WTC11 (cell line): ENCODE measurements around the gene ZNF491. TPM values are rescaled to one million over a fixed set of nuclear protein-coding genes. Genes with fewer than 3 reads are reported as not detected.

Source experiments
- ATAC-seq: fragments of 200-7000 bp; cut with Tn5 transposase; 2 replicates; pipeline ENCODE4 v1.10.0; 2021; ENCODE audit warnings: mild to moderate bottlenecking, moderate library complexity
- CTCF ChIA-PET: fragments of 300-600 bp; sonication (Branson Sonifier 250); formaldehyde crosslinking; loops from one replicate; lab custom pipeline; 2021; ENCODE audit warnings: antibody characterized with exemption; lab: Charles Lee
- POLR2A ChIA-PET: fragments of 350-600 bp; sonication (Branson Sonifier 250); formaldehyde crosslinking; loops from one replicate; lab custom pipeline; 2021; ENCODE audit warnings: antibody characterized with exemption; lab: Charles Lee
- DNase-seq: peaks from one replicate; pipeline ENCODE4 v3.0.0; 2021; ENCODE audit warnings: low spot score
- H3K27ac Mint-ChIP-seq: 2 replicates; pipeline ENCODE4 v1.8.0; 2021; ENCODE audit warnings: mixed read lengths
- H3K27me3 Mint-ChIP-seq: 2 replicates; pipeline ENCODE4 v1.8.0; 2021; ENCODE audit warnings: low read depth, mild to moderate bottlenecking, moderate library complexity, mixed read lengths
- H3K36me3 Mint-ChIP-seq: 2 replicates; pipeline ENCODE4 v1.8.0; 2021; ENCODE audit warnings: mixed read lengths
- H3K4me1 Mint-ChIP-seq: 2 replicates; pipeline ENCODE4 v1.8.0; 2022; ENCODE audit warnings: mixed read lengths
- H3K4me3 Mint-ChIP-seq: 2 replicates; pipeline ENCODE4 v1.8.0; 2021; ENCODE audit warnings: mild to moderate bottlenecking, moderate library complexity, mixed read lengths
- H3K9me3 Mint-ChIP-seq: 2 replicates; pipeline ENCODE4 v1.8.0; 2021; ENCODE audit warnings: mixed read lengths
- ATF1 ChIP-seq: sonication (generic); formaldehyde crosslinking; IDR thresholded peaks from 2 replicates; pipeline ENCODE4 v1.8.1; 2023; ENCODE audit warnings: mild to moderate bottlenecking, moderate library complexity, missing genetic modification reagents
- ATF2 ChIP-seq: sonication (generic); formaldehyde crosslinking; IDR thresholded peaks from 2 replicates; pipeline ENCODE4 v1.8.1; 2022; ENCODE audit warnings: low read depth, missing genetic modification reagents, borderline replicate concordance
- ESRRA ChIP-seq: sonication (generic); formaldehyde crosslinking; IDR thresholded peaks from 2 replicates; pipeline ENCODE4 v1.8.1; 2022; ENCODE audit warnings: mild to moderate bottlenecking, missing genetic modification reagents, borderline replicate concordance
- FOXP4 ChIP-seq: sonication (generic); formaldehyde crosslinking; IDR thresholded peaks from 2 replicates; pipeline ENCODE4 v1.8.0; 2022; ENCODE audit warnings: mild to moderate bottlenecking, missing genetic modification reagents
- JAZF1 ChIP-seq: fragments of 250-450 bp; sonication (Bioruptor Pico); IDR thresholded peaks from 2 replicates; pipeline ENCODE4 v1.9.0; 2021; ENCODE audit warnings: moderate library complexity, mild to moderate bottlenecking, inconsistent platforms
- JUN ChIP-seq: sonication (generic); formaldehyde crosslinking; IDR thresholded peaks from 2 replicates; pipeline ENCODE4 v1.8.0; 2023; ENCODE audit warnings: mild to moderate bottlenecking, missing genetic modification reagents
- MLX ChIP-seq: sonication (generic); formaldehyde crosslinking; IDR thresholded peaks from 2 replicates; pipeline ENCODE4 v1.8.1; 2023; ENCODE audit warnings: mild to moderate bottlenecking, missing genetic modification reagents, moderate library complexity
- NR1H2 ChIP-seq: sonication (generic); formaldehyde crosslinking; IDR thresholded peaks from 2 replicates; pipeline ENCODE4 v1.9.0; 2021; ENCODE audit warnings: mild to moderate bottlenecking, moderate library complexity, missing genetic modification reagents
- NR3C1 ChIP-seq: sonication (generic); formaldehyde crosslinking; conservative IDR thresholded peaks from 2 replicates; pipeline ENCODE4 v1.8.1; 2023; ENCODE audit warnings: low read depth, mild to moderate bottlenecking, missing genetic modification reagents
- OVOL2 ChIP-seq: fragments of 250-450 bp; sonication (Bioruptor Pico); IDR thresholded peaks from 2 replicates; pipeline ENCODE4 v1.9.0; 2021; ENCODE audit warnings: mild to moderate bottlenecking, borderline replicate concordance
- PRDM15 ChIP-seq: sonication (generic); formaldehyde crosslinking; IDR thresholded peaks from 2 replicates; pipeline ENCODE4 v1.8.0; 2022; ENCODE audit warnings: missing genetic modification reagents
- STAT6 ChIP-seq: sonication (generic); formaldehyde crosslinking; conservative IDR thresholded peaks from 2 replicates; pipeline ENCODE4 v1.8.1; 2023; ENCODE audit warnings: mild to moderate bottlenecking, low read depth, missing genetic modification reagents, moderate library complexity
- TP53 ChIP-seq: sonication (generic); formaldehyde crosslinking; IDR thresholded peaks from 2 replicates; pipeline ENCODE4 v1.8.1; 2023; ENCODE audit warnings: mild to moderate bottlenecking, missing genetic modification reagents
- ZBTB21 ChIP-seq: sonication (generic); formaldehyde crosslinking; IDR thresholded peaks from 2 replicates; pipeline ENCODE4 v1.8.1; 2023; ENCODE audit warnings: mild to moderate bottlenecking, missing genetic modification reagents, borderline replicate concordance
- ZBTB43 ChIP-seq: sonication (generic); formaldehyde crosslinking; IDR thresholded peaks from 2 replicates; pipeline ENCODE4 v1.8.1; 2023; ENCODE audit warnings: mild to moderate bottlenecking, missing genetic modification reagents
- ZNF512 ChIP-seq: sonication (generic); formaldehyde crosslinking; IDR thresholded peaks from 2 replicates; pipeline ENCODE4 v1.8.1; 2022; ENCODE audit warnings: missing genetic modification reagents, borderline replicate concordance
- total RNA-seq: library from RNA; stranded (reverse); gene quantifications from 3 replicates; pipeline ENCODE4 v1.2.3, GENCODE V29; 2021

ZNF491 gene
- total RNA-seq, 1 experiment from 2014 or later = 2.1 TPM

GRCh38 chr19:11781295-11782057 lies 16.8 kb upstream of the ZNF491 start:
- ATAC-seq (no peak), DNase-seq (no peak)
- CTCF ChIA-PET = no interaction called here
- Mint-ChIP-seq H3K9me3 (peaks cover 49% of the 10 kb centered on the region), H3K27me3 (peaks cover 9% of the 10 kb centered on the region)
- TF ChIP-seq JAZF1 (CRISPR knock-in tag) (no peak), ESRRA (CRISPR knock-in tag) (no peak), ATF2 (no peak), STAT6 (CRISPR knock-in tag) (no peak), PRDM15 (CRISPR knock-in tag) (no peak), MLX (CRISPR knock-in tag) (no peak), ZBTB21 (CRISPR knock-in tag) (no peak), NR1H2 (CRISPR knock-in tag) (no peak), ZBTB43 (CRISPR knock-in tag) (no peak), JUN (CRISPR knock-in tag) (no peak), ATF1 (no peak), OVOL2 (no peak)
- TF ChIP-seq, all 79 proteins: peak for 0
- H3K27ac Mint-ChIP-seq = no peak overlapping the region
- peaks cover 34% of the 10 kb centered on the region for H3K36me3 Mint-ChIP-seq
- H3K4me1 Mint-ChIP-seq = peaks cover 2% of the 10 kb centered on the region; the same call in 1 of the 2 replicates
- POLR2A ChIA-PET = no interaction called here
- no peak overlapping the region for H3K4me3 Mint-ChIP-seq

- no peak for ATAC-seq
- H3K27ac Mint-ChIP-seq = no peak overlapping the region
- POLR2A ChIA-PET = no interaction called here
- TF ChIP-seq TP53 (CRISPR knock-in tag) = no peak
- no peak for TF ChIP-seq FOXP4 (CRISPR knock-in tag)
- TF ChIP-seq ZNF512 (CRISPR knock-in tag) = no peak
- TF ChIP-seq NR3C1 (CRISPR knock-in tag) = no peak
- H3K4me3 Mint-ChIP-seq = no peak overlapping the region
- H3K9me3 Mint-ChIP-seq = peaks cover 47% of the 10 kb centered on the region
- H3K4me1 Mint-ChIP-seq = peaks cover 2% of the 10 kb centered on the region; the same call in 1 of the 2 replicates
- CTCF ChIA-PET = no interaction called here
- H3K36me3 Mint-ChIP-seq = peaks cover 30% of the 10 kb centered on the region
- no peak for DNase-seq
- H3K27me3 Mint-ChIP-seq = peaks cover 25% of the 10 kb centered on the region
Observed at GRCh38 chr19:11783767-11784166, 14.6 kb upstream of the ZNF491 start.
